Mammary epithelial cell (primary cell): ENCODE measurements around the gene MYPN.

Source experiments
- CTCF ChIP-seq, 2 donors: IDR thresholded peaks in 1 of 2; conservative IDR thresholded peaks in 1 of 2; 2 replicates each; pipeline ENCODE4 v1.5.1; 2011 to 2012; ENCODE audit warnings: inconsistent platforms in 2 of 2, low read length in 2 of 2, mild to moderate bottlenecking in 2 of 2, control low read depth in 1 of 2, low read depth in 1 of 2; ENCODE audit not compliant: insufficient read depth in 1 of 2; ENCODE audit errors: extremely low read depth in 1 of 2
- EZH2 ChIP-seq: IDR thresholded peaks from 2 replicates; pipeline ENCODE4 v1.6.1; 2012; ENCODE audit warnings: low read length, inconsistent platforms, borderline replicate concordance

GRCh38 chr10:68194290-68194689 is 85.0 kb downstream of the MYPN start:
- no peak for TF ChIP-seq CTCF (conservative IDR thresholded peaks at IDR 0.05 in 1 of 2, IDR thresholded peaks at IDR 0.05 in 1 of 2; ENCODE audit: extremely low read depth in 1 of 2, insufficient read depth in 1 of 2, low read depth in 1 of 2, low read length in 2 of 2)
- no peak for TF ChIP-seq EZH2
